Natural killer cell (primary cell): ENCODE results near the gene PABPC3. TPM values are rescaled to one million over a fixed set of nuclear protein-coding genes. Genes with fewer than 3 reads are reported as not detected.

Experiments used
- ATAC-seq, 3 donors: fragments of 150-1000 bp in 2 of 3; fragments of 200-7000 bp in 1 of 3; cut with Tn5 transposase; 1 replicate in 1 of 3; 2 replicates in 2 of 3; pipeline ENCODE4 v1.10.0; 2021; ENCODE audit warnings: mild to moderate bottlenecking in 2 of 3, moderate library complexity in 2 of 3
- DNase-seq, 2 donors: peaks; one replicate each; pipeline versions ENCODE4 v3.0.0 to v3.0.0-alpha.2; 2013 to 2021; ENCODE audit warnings: mixed read lengths in 1 of 2
- H3K27ac ChIP-seq: one replicate; pipeline ENCODE4 v1.5.1; 2013; ENCODE audit warnings: mild to moderate bottlenecking, low read length
- H3K27me3 ChIP-seq: one replicate; pipeline ENCODE4 v1.6.1; 2013; ENCODE audit warnings: low read length; ENCODE audit not compliant: control insufficient read depth, insufficient read depth
- H3K36me3 ChIP-seq: one replicate; pipeline ENCODE4 v1.6.1; 2013; ENCODE audit warnings: low read length; ENCODE audit not compliant: control insufficient read depth, insufficient read depth
- H3K4me1 ChIP-seq: one replicate; pipeline ENCODE4 v1.6.1; 2013; ENCODE audit warnings: low read length; ENCODE audit not compliant: control insufficient read depth, insufficient read depth
- H3K4me3 ChIP-seq: one replicate; pipeline ENCODE4 v1.5.1; 2013; ENCODE audit warnings: low read length
- H3K9me3 ChIP-seq: one replicate; pipeline ENCODE4 v1.6.1; 2013; ENCODE audit warnings: low read length; ENCODE audit not compliant: control insufficient read depth, insufficient read depth
- H3K27ac Mint-ChIP-seq, 2 donors: one replicate each; pipeline ENCODE4 v1.8.0; 2022; ENCODE audit warnings: mild to moderate bottlenecking in 2 of 2, mixed read lengths in 2 of 2, moderate library complexity in 1 of 2
- H3K27me3 Mint-ChIP-seq, 2 donors: one replicate each; pipeline ENCODE4 v1.8.0; 2022; ENCODE audit warnings: low read depth in 2 of 2, mixed read lengths in 2 of 2
- H3K36me3 Mint-ChIP-seq: one replicate; pipeline ENCODE4 v1.8.0; 2022; ENCODE audit warnings: mixed read lengths
- H3K4me1 Mint-ChIP-seq, 2 donors: one replicate each; pipeline ENCODE4 v1.8.0; 2022; ENCODE audit warnings: mixed read lengths in 2 of 2
- H3K4me3 Mint-ChIP-seq: one replicate; pipeline ENCODE4 v1.8.0; 2022; ENCODE audit warnings: mild to moderate bottlenecking, moderate library complexity, mixed read lengths
- H3K9me3 Mint-ChIP-seq, 2 donors: one replicate each; pipeline ENCODE4 v1.8.0; 2022; ENCODE audit warnings: mixed read lengths in 2 of 2
- WGBS: methylation state at CpG from one replicate; pipeline ENCODE4 v1.1.7; 2013; ENCODE audit warnings: missing lambda C conversion rate; ENCODE audit not compliant: insufficient coverage; 5-methylcytosine and 5-hydroxymethylcytosine counted together
- intact Hi-C: fragments of 100-400 bp; cut with micrococcal nuclease; formaldehyde crosslinking; loops from one replicate; pipeline ENCODE4 v1.14.2; 2022
- total RNA-seq, 4 donors: library from RNA; stranded (reverse); fragments of 120-200 nt in 1 of 4; gene quantifications; one replicate each; pipeline versions ENCODE4 v1.2.3 to v1.2.4, GENCODE V29; 2013 to 2022
- TF ChIP-seq, protein P1 (sequence below): fragments of 200-600 bp; IDR thresholded peaks from one replicate; pipeline ENCODE4 v1.8.0; 2022; ENCODE audit warnings: antibody characterized with exemption

The PABPC3 gene
- total RNA-seq, 3 donors from 2014 or later (not counting 1 experiment from before 2014, with no cell fraction given): 0.18 to 0.21 (median 0.20) TPM

DNA sequence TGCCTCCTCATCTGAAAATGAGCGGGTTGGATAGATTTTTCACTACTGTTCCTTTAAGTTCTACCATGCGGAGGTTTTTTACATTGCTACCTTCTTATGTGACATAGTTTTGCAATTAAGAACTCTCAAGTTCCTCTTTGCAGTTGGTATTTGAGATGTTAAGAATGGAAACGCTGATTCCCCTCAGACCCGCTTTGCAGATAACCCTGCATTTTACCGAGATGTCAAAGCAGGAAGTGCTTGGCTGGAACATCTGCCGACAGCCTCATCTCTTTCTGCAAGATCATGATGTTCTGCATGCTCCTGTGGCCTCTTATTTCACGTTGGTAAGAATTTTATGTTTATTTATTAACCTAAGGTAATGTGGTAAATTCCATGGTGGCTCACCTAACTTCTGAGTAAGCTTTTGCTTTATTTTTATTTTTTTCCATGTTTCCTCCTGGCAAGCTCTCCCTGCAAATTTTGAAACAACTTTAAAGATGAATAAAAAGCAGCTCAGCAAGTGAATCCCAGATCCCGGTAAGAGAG is 22.5 kb downstream of the PABPC3 start:
- WGBS: 39% methylated on average over 8 of the region's 8 CpGs
- no peaks in the 10 kb centered on the region for H3K27me3 ChIP-seq
- H3K4me1 ChIP-seq: no peaks in the 10 kb centered on the region
- H3K4me3 Mint-ChIP-seq: no peak overlapping the region
- no peak overlapping the region for H3K27ac Mint-ChIP-seq
- H3K36me3 ChIP-seq: no peaks in the 10 kb centered on the region
- no peaks in the 10 kb centered on the region for H3K9me3 Mint-ChIP-seq
- no peaks in the 10 kb centered on the region for H3K9me3 ChIP-seq
- TF ChIP-seq, protein P1, sequence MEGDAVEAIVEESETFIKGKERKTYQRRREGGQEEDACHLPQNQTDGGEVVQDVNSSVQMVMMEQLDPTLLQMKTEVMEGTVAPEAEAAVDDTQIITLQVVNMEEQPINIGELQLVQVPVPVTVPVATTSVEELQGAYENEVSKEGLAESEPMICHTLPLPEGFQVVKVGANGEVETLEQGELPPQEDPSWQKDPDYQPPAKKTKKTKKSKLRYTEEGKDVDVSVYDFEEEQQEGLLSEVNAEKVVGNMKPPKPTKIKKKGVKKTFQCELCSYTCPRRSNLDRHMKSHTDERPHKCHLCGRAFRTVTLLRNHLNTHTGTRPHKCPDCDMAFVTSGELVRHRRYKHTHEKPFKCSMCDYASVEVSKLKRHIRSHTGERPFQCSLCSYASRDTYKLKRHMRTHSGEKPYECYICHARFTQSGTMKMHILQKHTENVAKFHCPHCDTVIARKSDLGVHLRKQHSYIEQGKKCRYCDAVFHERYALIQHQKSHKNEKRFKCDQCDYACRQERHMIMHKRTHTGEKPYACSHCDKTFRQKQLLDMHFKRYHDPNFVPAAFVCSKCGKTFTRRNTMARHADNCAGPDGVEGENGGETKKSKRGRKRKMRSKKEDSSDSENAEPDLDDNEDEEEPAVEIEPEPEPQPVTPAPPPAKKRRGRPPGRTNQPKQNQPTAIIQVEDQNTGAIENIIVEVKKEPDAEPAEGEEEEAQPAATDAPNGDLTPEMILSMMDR: no peak
- H3K27ac ChIP-seq: no peak overlapping the region
- no peaks in the 10 kb centered on the region for H3K4me1 Mint-ChIP-seq
- ATAC-seq (no peak), DNase-seq (no peak)
- H3K27me3 Mint-ChIP-seq: peaks cover 20 to 41% of the 10 kb centered on the region in 2 donors
- H3K4me3 ChIP-seq: no peak overlapping the region
- H3K36me3 Mint-ChIP-seq: no peaks in the 10 kb centered on the region
- intact Hi-C loops: no loop called here

DNA sequence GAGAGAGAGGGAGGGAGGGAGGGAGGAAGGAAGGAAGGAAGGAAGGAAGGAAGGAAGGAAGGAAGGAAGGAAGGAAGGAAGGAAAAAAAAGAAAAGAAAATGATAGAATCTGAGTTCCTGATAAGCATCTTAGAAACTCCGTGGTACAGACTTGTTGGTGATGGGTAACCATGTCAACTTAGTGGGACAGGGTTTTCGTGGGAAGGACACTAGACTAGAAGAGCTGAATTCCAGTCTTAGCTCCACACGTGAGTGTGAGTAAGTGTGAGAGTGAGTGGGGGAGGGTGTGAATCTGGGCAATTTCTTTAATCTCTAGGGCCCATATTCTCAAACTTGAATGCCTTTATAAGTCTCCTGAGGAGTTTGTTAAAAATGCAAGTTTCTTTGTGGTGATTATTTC is 35.0 kb downstream of the PABPC3 start:
- Mint-ChIP-seq H3K9me3 (no peaks in the 10 kb centered on the region), H3K36me3 (no peaks in the 10 kb centered on the region), H3K4me1 (peaks cover 0 to 5% of the 10 kb centered on the region in 2 donors), H3K27ac (no peak overlapping the region), H3K27me3 (peaks cover 11 to 40% of the 10 kb centered on the region in 2 donors), H3K4me3 (no peak overlapping the region)
- H3K9me3 ChIP-seq: no peaks in the 10 kb centered on the region
- no peak overlapping the region for H3K27ac ChIP-seq
- TF ChIP-seq, protein P1: no peak
- WGBS: 35% methylated on average over 3 of the region's 3 CpGs
- intact Hi-C loops: no loop called here
- no peaks in the 10 kb centered on the region for H3K4me1 ChIP-seq
- H3K27me3 ChIP-seq: no peaks in the 10 kb centered on the region
- H3K36me3 ChIP-seq: no peaks in the 10 kb centered on the region
- no peak for ATAC-seq
- no peak for DNase-seq
- H3K4me3 ChIP-seq: no peak overlapping the region

- Mint-ChIP-seq H3K4me3 (no peak overlapping the region), H3K9me3 (no peaks in the 10 kb centered on the region), H3K4me1 (peaks cover 0 to 5% of the 10 kb centered on the region in 2 donors), H3K27ac (no peak overlapping the region), H3K36me3 (no peaks in the 10 kb centered on the region), H3K27me3 (peaks cover 11 to 50% of the 10 kb centered on the region in 2 donors)
- no peaks in the 10 kb centered on the region for H3K27me3 ChIP-seq
- H3K4me1 ChIP-seq: no peaks in the 10 kb centered on the region
- ATAC-seq: no peak
- intact Hi-C loops: no loop called here
- 75% methylated on average over 4 of the region's 6 CpGs for WGBS
- H3K4me3 ChIP-seq: no peak overlapping the region
- H3K27ac ChIP-seq: no peak overlapping the region
- TF ChIP-seq, protein P1: no peak
- H3K36me3 ChIP-seq: no peaks in the 10 kb centered on the region
- H3K9me3 ChIP-seq: no peaks in the 10 kb centered on the region
- DNase-seq: no peak
Measured at GRCh38 chr13:25131881-25132420, 36.0 kb downstream of the PABPC3 start.
